ENCODE measurements around the gene GNL1.

GRCh38 chr6:30564114-30564513 is 7.8 kb upstream of the GNL1 start:
- TF ChIP-seq CTCF (IDR thresholded peaks at IDR 0.05) (no peak), POLR2A (IDR thresholded peaks at IDR 0.05) (no peak)

All from uterus (tissue), 2 donors.